HG02678 (cell line): ENCODE results near the gene SNRPE.
"Not testable (repeated sequence)": the region's sequence is repeated elsewhere in the genome, so short reads cannot be mapped to it uniquely, and the experiment has no call there.

ENCODE experiments used
- ATAC-seq: cut with Tn5 transposase; IDR thresholded peaks from one replicate; pipeline ENCODE4 v1.9.1; 2021; ENCODE audit warnings: mild to moderate bottlenecking, moderate library complexity; ENCODE audit not compliant: unreplicated experiment

The SNRPE gene

DNA sequence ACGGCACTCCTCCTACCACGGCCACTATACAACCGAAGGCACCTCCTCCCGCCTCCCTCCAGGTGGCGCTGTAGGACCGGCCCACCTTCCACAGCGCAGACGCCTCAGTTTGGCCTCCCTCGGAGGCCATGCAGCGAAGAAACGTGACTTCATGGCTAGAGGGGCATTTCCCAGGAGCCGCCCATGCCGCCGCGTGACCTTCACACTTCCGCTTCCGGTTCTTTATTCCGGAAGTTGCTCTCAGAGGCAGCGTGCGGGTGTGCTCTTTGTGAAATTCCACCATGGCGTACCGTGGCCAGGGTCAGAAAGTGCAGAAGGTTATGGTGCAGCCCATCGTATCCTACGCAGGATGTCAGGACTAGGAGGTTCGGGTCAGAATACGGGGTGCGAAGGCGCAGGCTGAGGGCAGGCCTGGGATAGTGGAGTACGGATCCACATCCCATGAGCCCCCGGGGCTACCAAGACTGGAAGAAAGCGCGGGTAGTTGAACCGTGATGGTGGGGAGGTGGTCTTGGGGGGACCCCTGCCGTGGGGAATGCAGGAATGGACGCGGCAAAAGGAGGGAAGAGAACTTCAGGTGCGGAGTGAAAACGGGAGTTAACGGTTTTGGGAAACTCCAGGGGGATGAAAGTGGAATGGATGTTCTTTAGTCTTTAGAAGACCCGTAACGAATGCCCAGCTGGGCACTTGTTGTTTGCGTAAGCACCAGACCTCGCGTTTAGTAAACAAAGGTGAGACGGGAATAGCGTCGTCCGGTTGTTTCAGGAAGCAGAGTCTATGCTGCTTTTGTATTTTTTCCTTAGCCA, at the start of gene SNRPE:
Gene SNRPE (plus strand): TSS at position 221 of the 806 bp plus-strand sequence. CDS start 61 bp downstream, at position 282.
- ATAC-seq, result peak; percentile 97

DNA sequence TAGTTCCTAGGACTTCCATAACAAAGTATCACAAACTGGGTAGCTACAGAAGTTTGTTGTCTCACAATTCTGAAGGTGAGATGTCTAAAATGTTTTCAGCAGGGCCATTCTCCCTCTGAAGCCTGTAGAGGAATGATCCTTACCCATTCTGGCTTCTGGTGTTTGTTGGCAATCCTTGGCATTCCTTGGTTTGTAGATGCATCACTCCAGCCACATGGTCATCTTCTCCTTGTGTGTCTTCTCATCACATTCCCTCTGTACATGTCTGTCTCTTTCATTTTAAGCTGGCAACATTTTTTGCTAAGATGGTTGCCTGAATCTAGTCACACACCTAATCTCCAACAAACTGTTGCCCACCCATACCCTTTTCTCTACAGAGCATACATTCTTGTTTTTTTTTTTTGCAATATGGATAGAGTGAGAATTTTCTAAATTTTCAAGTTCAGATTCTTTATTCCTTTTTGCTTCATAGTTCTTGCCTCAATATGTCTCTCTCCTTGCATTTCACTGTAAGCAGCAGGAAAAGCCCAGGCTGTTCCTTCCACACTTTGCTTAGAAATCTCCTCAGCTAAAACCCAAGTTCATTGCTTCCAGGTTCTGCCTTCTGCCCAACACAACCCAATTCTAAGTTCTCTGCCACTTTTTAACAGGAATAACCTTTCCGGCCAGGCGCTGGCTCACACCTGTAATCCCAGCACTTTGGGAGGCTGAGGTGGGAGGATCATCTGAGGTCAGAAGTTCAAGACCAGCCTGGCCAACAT, 47.6 kb upstream of the SNRPE start:
- no peak for ATAC-seq

DNA sequence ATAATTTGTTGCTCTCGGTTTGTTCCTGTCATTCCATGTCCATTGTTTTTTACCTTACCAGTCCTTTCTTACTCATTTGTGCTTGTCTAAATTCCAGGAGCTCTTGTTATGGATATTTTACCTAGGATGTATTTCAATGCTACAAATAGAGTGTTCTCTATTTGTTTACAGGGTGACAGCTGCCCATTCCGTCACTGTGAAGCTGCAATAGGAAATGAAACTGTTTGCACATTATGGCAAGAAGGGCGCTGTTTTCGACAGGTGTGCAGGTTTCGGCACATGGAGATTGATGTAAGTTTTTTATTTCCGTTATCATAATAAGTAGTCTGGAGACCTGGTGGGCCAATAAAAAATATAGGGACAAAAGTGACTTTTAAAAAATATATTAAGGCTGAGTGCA, 43.0 kb upstream of the SNRPE start:
- no peak for ATAC-seq

DNA sequence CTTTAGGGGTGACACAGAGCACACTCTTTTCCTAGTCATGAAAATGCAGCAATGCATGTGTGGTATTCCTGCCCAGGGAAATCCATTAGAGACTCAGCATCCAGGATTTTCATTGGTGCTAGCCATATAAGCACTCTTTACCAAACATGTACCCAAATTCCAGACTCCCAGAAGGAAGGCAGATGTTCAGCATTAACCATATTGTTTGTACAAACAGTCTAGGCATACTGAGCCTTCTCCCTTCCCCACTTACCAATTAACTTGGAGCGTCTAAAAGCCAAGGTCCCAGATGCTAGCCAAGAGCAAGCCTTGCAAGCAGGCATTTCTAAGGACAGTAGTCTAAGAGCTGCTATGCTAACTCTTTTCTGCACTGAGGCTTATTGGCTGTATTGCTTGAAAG, 38.1 kb upstream of the SNRPE start:
- ATAC-seq, result no peak

DNA sequence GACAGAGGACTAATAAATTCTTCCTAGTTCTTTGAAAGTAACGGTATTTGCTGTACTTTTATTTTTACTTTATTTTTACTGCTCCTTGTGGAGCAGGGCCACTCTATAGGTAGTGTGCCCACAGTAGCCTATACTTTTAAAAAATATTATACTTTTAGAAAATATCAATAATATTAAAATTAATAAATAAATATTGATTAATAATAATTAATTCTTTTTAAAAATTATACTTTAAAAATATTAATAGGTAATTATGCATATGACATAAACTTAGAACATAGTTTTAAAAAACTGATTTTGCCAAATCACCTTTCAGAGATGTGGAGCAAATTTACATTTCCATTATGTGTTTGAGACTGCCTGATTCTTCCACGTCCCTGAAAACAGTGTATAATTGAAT, 35.2 kb upstream of the SNRPE start:
- no peak for ATAC-seq

DNA sequence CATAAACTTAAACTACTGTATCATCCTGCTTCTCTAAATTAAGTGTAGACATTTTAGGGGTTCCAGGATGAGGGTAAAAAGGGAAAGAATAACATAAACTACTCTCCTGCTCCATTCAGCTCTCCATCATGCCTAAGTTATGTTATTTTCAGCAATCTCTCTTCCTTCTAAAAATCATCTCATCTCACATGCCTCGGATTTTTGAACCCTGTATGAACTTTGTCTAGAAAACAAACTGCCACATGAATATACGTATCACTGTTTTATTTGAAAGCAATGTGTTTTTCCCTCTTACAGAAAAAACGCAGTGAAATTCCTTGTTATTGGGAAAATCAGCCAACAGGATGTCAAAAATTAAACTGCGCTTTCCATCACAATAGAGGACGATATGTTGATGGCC, 33.4 kb upstream of the SNRPE start:
- ATAC-seq, result no peak

DNA sequence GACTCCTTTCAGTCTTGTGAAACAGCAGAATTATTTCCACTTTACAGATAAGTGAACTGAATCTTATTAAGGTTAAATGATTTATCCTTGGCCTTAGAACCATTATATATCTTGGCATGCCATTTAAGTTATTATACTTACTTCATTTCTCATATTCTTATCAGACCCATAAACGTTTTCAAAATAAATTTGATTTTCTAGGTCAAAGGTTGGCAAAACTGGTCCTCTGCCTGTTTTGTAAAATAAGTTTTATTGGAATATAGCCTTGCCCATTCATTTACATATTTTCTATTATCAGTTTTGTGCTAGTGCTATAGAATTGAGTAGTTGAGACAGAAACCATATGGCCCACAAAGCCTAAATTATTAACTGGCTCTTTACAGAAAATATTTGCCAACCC, 32.9 kb upstream of the SNRPE start:
- no peak for ATAC-seq

DNA sequence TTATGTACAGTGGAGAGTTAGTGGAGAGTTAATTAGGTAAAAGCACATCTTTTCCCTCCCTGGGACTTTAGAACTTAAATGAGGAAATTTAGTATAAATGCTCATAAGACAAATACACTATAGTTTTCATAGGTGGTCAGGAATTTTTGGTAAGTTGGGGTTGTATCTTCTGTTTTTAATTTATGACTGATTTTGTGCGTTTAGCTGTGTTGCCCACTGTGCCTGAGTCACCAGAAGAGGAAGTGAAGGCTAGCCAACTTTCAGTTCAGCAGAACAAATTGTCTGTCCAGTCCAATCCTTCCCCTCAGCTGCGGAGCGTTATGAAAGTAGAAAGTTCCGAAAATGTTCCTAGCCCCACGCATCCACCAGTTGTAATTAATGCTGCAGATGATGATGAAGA, 32.2 kb upstream of the SNRPE start:
- not testable (repeated sequence) for ATAC-seq

DNA sequence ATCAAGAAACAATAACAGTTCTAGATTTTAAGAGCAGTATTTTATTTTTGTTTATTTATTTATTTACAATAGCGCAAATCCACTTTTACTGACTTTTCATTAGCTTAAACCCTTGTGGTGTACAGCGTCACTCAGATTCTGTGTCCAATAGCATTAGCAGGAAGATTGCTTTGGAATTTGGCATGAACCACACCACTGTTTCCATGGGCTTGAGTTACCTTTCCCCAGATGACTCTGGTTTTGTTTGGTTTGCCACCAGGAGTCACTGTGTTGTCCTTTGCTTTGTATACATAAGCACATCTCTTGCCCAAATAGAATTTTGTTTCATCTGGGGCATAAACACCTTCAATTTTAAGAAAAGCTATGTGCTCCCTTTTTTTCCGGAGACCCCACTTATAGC, 25.9 kb upstream of the SNRPE start:
- no peak for ATAC-seq

DNA sequence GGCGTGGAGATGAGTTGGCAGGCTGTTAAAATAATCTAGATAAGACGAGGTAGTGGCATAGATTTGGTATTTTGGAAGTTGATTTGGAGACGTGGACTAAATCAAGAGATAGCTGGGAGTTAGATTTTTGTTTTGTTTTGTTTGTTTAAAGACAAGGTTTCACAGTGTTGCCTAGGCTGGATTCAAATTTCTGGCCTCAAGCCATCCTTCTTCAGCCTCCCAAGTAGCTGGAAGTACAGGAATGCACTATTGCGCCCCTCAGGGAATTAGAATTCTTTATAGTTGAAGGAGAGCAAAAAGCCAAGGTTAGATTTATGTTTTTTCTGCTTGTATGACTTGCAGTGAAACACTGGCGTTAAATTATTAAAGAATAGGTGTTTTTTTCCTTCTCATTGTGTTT, 22.3 kb upstream of the SNRPE start:
- no peak for ATAC-seq

DNA sequence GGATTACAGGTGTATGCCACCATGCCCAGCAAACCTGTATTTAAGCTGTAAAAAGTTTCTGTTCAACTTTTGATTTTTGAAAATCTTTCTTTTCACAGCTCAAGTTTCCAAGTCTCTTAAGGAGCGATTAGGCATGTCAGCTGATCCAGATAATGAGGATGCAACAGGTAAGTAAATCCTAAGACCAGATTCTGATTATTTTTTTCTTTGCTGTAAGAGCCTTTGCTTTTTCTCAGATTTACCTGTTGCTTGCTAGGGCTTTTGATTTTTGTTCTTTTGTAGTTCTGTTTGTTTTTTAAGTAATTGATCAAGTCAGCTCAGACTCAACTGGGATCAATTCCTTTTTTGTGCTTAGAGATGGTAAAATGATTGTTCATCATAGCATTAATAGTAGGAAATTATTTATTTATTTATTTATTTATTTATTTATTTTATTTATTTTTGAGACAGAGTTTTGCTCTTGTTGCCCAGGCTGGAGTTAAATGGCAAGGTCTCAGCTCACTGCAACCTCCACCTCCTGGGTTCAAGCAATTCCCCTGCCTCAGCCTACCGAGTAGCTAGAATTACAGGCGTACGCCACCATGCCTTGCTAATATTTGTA, 21.1 kb upstream of the SNRPE start:
- no peak for ATAC-seq

DNA sequence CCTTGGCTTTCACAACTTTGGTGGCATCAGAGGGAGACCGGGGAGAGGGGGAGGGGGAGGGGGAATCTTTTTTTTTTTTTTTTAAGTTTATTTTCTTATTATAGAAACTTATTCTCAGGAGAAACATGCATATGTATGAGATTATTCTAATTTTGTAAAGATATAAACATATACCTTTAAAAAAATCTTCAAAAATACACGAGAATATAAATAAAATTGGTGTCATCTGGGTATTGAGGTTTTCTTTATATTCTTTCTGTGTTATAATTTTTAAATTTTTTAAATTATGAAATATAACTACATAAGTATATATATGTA, 18.9 kb upstream of the SNRPE start:
- no peak for ATAC-seq

DNA sequence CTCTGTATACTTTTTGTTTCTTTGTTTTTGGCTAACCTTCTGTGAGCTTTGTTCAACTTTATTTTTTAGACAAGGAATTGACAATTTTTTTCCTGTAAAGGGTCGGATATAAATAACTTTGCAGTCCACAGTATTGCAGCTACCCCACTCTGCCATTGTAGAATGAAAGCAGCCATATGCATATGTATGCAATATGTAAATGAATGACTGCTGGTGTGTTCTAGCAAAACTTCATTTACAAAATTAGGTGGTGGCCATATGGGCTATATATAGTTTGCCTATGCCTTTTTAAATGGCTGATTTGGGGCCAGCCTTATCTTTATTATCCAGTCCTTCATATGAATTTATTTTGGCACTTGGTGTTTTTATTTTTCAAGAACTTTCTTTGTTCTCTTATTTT, 18.0 kb upstream of the SNRPE start:
- no peak for ATAC-seq

DNA sequence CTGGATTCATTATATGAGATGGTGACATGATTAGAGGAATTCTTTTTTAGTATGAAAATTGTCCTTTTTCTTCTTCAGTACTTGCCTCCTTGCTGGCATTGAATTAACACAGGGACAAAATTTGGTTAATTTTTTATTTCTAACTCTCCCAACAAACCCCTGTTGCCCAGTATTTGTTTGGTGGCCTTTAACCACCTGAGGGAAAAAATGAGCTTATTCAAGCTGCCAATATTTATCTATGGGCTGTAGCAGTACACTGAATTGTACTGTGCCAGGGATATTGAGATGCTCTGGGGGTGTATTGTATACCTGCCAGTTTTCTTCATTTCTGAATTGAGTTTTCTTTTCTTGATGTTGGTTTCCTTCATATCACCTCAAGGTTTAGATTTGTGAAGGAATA, 8.3 kb upstream of the SNRPE start:
- ATAC-seq, result not testable (repeated sequence)

DNA sequence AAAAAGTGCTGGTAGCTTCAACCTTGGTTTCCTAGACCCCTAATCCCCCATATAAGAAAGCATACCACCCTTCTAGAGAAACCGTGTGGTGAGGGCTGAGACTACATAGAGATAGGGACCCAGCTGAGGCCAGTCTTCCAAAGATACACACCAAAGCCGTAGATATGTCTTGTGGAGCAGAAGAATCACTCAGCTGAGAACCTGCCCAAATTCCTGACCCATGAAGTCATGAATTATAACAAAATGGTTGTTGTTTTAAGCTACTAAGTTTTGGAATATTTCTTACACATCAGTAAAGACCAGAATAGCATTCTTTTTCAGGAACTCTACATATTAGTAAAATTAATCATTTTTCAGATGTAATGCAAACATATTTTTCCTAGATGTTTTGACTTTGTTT, 3.3 kb upstream of the SNRPE start:
- no peak for ATAC-seq

DNA sequence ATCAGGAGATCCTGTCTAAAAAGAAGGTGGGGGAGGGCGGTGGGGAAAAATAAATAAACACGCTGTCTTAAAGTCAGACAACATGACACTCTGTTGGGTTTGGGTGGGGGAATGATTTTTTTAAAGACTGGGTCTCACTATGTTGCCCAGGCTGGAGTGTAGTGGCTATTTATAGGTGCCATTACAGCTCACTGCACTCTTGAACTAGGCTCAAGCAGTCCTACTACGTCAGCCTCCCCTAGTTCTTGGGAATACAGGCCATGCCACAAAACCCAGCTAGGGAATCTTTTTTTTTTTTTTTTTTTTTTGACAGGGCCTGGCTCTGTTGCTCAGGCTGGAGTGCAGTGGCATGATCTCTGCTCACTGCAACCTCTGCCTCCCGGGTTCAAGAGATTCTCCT, 2.4 kb upstream of the SNRPE start:
- ATAC-seq, result no peak

DNA sequence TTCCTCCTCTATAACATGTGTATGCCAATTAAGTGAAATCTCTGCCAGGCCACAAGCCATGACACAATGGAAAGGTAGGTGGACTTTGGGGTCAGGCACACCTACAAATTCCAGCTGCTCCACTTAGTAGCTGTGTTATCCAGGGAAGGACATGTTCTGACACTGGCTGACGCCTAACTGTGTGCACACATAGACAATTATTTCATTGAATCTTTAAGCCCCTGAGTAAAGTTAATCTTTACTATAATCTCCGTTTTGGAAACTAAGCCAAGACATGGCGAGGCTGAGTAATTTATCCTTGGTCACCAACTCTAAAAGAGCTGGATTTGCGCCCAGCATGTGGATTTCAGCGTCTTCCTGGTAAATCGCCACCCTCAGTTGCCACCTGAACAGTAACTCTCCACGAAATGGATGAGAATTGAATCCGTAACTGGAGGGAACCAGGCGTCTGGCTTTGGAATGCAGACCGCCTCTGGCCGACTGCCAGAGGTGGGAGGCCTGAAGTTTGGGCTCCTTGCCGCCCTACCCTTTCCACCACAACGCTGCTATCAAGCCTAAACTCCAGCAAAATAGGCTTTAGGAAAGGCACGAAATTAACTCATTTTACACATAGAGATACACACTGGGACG, 888 bp upstream of the SNRPE start:
- no peak for ATAC-seq

DNA sequence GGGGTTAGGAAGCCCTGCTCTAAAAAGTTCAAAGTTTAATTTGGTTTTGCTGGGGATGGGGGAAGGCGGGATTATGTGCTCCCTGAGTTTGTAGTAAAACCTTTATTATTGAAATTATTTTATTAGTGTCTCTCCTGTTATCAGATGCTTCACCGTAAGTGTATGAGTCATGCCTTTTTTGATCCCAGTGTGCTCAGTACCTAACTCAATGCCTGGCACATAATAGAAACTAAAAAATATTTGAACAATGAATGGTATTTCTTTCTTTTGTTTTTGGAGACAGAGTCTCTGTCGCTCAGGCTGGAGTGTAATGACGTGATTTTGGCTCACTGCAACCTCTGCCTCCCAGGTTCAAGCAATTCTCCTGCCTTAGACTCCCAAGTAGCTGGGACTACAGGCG, 6.4 kb downstream of the SNRPE start:
- no peak for ATAC-seq

DNA sequence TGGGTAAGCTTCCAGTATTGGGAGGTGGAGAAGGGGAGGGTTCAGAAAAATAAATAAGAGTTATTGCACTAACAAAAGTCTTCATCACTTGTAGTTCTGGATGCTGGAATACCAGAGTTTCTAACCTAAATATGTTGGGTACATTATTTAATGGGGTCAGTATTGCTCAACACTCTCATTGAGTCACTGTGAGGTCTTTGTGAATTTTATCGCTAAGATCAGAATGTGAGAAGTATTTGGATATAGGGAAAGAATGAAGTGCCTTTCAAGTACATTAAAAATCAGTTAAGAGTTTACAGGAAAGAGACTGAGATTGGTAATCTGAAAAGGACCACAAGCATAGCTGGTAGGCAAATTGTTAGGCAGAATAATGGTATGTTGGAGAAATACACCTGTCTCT, 8.8 kb downstream of the SNRPE start:
- ATAC-seq, result no peak

DNA sequence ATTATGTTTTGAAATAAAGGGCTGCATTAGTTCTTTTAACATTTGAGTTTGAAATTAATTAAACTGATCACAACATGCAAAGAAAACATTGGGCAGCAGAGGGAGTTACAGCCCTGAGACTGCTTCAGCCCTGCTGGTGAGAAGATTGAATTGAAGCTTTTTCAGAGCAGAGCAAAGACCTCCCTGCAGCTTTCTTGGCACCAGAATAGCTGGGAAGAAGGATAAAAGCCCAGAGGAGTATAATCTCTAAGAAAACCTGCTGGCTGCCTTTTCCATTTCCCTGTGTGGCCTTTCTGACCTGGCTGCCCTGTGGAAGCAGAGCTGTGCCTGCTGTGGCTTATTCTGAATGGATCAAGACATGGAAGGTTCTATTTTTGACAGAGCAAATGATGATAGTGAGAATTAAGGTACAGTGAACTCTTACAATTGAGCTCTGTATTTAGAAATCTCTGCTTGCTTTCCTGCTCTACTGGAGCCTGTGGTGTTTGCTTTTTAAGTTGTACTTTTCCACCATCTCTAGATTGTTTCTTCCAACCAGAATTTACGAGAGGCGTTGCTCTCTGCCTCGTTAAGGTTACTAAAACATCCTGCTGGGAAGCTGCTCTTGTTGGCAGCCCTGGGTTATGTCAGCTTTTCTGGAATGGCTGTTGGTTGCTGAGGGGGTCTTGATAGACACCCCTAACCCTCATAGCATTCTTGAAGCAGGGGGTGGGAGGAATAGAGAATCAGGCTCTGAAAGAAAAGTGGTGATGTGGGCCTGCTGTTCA, 9.9 kb downstream of the SNRPE start:
- no peak for ATAC-seq

DNA sequence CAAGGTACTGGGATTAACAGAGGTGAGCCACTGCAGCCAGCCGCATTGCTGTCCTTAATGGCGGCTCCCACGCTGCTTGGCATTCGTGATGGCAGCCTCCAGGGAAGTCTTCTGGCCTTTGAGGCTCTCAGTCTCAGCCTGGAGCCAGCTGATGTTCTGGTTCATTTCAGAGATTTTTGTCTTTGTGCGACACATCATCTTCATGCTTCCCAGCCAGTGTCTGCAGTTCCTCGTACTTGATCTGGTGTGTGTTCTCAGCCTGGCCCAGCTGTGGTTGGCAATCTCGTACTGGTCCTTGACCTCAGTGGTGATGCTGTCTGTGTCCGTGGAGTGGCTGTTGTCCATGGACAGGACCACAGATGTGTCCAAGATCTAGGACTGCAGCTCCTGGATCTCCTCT, 11.7 kb downstream of the SNRPE start:
- no peak for ATAC-seq
